ENCODE data around the gene SDC1. TPM values are rescaled to one million over a fixed set of nuclear protein-coding genes. Genes with fewer than 3 reads are reported as not detected.

The SDC1 gene
- total RNA-seq, 2 donors from 2014 or later, result 0.24 TPM; not detected in 1

DNA sequence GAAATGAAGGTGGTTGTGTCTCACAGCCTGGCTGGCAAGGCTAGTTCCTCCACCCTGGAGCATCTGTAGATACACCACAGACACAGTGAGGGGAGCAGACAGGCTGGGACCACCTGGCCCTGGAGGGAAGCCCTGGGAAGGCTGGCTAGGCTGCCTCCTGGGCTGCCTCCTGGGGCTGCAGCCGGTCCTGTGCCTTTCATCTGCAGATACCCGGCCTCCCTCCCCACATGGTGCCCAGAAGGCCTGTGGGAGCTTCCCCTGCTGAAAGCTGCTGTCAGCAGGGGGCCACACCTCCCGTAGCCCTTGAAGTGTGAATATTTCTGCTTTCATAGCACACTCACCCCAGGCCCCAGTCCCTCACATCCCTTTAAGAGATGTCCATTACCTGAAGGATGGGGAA lies 37.6 kb downstream of the SDC1 start:
- Histone ChIP-seq H3K4me1 (no peaks in the 10 kb centered on the region), H3K27ac (no peak overlapping the region), H3K27me3 (no peaks in the 10 kb centered on the region), H3K9me3 (no peaks in the 10 kb centered on the region), H3K36me3 (no peaks in the 10 kb centered on the region), H3K4me3 (no peak overlapping the region)
- DNase-seq (ENCODE audit: low spot score), result no peak
- TF ChIP-seq, protein P1, sequence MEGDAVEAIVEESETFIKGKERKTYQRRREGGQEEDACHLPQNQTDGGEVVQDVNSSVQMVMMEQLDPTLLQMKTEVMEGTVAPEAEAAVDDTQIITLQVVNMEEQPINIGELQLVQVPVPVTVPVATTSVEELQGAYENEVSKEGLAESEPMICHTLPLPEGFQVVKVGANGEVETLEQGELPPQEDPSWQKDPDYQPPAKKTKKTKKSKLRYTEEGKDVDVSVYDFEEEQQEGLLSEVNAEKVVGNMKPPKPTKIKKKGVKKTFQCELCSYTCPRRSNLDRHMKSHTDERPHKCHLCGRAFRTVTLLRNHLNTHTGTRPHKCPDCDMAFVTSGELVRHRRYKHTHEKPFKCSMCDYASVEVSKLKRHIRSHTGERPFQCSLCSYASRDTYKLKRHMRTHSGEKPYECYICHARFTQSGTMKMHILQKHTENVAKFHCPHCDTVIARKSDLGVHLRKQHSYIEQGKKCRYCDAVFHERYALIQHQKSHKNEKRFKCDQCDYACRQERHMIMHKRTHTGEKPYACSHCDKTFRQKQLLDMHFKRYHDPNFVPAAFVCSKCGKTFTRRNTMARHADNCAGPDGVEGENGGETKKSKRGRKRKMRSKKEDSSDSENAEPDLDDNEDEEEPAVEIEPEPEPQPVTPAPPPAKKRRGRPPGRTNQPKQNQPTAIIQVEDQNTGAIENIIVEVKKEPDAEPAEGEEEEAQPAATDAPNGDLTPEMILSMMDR (IDR thresholded peaks at IDR 0.05), result no peak

DNA sequence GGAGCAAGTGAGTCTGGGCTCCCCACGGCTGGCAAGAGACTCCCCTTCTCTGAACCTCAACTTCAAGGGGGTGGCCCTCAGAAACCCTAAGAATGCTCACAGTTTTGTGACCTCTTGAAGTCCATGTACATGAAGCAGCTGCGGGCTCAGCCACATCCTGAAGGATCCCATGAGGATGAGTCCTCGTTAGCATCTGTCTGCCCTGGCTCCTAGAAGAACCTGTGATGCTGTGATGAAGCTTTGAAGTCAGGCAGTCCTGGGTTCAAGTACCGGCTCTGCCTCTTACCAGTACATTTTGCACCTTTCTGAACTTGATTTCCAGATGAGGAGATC lies 38.1 kb downstream of the SDC1 start:
- H3K9me3 ChIP-seq, result no peaks in the 10 kb centered on the region
- H3K27me3 ChIP-seq, result no peaks in the 10 kb centered on the region
- H3K4me1 ChIP-seq, result no peaks in the 10 kb centered on the region
- no peak overlapping the region for H3K27ac ChIP-seq
- H3K4me3 ChIP-seq, result no peak overlapping the region
- no peaks in the 10 kb centered on the region for H3K36me3 ChIP-seq
- TF ChIP-seq, protein P1 (IDR thresholded peaks at IDR 0.05), result no peak
- no peak for DNase-seq (ENCODE audit: low spot score)

DNA sequence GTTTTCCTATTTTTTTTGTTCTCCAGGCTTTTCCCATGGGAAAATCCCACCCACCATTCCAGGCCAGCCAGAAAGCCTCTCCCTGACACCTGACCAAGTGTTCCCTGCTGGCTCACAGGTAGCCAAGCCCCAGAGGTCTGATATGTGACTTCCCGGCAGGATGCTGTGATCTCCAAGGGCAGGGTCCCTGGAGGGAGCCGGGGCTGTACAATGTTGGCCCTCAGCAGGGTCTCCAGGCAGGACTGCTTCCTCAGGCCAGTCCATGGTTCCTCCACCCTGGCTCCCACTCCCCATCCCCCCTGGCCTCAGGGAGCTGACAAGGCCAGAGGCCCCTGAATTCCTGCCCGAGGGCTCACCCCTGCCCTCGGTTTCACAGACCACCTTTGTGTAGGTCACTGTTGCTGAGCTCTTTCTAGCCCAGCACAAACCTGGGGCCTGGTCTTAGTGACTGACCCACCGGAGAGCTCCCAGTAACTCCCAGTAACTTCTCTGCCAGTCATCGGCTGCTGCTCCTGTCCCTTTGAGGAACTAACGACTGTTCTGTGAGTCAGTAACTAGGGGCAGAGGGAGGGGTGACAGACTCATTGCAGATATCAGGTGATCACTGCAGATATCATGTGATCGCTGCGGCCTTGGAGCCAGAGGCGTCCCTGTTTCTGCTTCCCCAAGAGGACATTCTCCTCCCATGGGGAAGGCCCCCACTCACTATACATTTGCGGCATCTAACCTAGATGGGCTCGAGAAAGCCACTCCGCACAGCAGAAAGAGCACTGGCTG lies 38.7 kb downstream of the SDC1 start:
- no peaks in the 10 kb centered on the region for H3K4me1 ChIP-seq
- TF ChIP-seq, protein P1 (IDR thresholded peaks at IDR 0.05), result no peak
- H3K27me3 ChIP-seq, result no peaks in the 10 kb centered on the region
- no peaks in the 10 kb centered on the region for H3K9me3 ChIP-seq
- no peak overlapping the region for H3K27ac ChIP-seq
- H3K36me3 ChIP-seq, result no peaks in the 10 kb centered on the region
- no peak overlapping the region for H3K4me3 ChIP-seq
- DNase-seq (ENCODE audit: low spot score), result peak; percentile 60

DNA sequence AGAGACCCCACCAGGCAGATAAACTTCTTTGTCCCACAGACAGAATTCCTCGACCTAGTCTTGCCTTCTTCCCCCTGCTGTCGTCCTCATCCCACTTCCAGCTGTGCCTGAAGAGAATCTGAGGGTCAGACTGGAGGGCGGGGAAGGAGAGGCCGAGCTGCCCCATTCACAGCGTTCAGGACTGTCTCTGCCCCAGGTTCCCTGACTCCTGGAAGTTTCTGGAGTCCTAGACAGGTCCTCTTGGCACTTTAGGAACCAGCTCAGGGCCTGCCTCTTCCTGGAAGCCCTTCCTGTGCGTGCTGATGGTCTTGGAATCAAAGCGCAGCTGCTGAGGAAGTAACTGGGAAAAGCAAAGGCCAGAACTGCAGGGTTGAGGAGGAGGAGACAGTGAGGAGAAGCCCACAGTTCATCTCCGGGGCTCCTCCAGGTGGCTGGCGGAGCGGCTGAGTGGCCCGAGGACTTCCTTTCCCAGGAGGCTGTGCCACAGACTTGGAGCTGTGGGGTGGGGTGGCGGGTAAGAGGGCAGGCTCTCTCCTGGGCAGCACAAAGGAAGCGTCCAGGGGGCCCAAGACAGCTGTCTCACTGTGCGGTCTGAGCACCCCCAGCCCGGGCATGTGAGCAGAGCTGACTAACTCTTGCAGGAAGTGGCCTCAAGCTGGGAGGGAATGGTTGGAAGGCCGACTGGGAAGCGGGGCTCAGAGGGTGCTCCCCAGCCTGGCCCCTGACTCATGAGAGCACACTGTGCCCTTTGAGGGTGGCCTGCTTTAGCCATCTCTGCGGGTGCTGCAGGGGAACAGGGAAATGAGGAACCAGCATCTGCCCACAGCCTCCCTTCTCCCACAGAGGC lies 39.5 kb downstream of the SDC1 start:
- no peaks in the 10 kb centered on the region for H3K4me1 ChIP-seq
- no peak for DNase-seq (ENCODE audit: low spot score)
- TF ChIP-seq, protein P1 (IDR thresholded peaks at IDR 0.05), result no peak
- no peaks in the 10 kb centered on the region for H3K9me3 ChIP-seq
- no peaks in the 10 kb centered on the region for H3K27me3 ChIP-seq
- H3K27ac ChIP-seq, result no peak overlapping the region
- H3K36me3 ChIP-seq, result no peaks in the 10 kb centered on the region
- H3K4me3 ChIP-seq, result no peak overlapping the region

DNA sequence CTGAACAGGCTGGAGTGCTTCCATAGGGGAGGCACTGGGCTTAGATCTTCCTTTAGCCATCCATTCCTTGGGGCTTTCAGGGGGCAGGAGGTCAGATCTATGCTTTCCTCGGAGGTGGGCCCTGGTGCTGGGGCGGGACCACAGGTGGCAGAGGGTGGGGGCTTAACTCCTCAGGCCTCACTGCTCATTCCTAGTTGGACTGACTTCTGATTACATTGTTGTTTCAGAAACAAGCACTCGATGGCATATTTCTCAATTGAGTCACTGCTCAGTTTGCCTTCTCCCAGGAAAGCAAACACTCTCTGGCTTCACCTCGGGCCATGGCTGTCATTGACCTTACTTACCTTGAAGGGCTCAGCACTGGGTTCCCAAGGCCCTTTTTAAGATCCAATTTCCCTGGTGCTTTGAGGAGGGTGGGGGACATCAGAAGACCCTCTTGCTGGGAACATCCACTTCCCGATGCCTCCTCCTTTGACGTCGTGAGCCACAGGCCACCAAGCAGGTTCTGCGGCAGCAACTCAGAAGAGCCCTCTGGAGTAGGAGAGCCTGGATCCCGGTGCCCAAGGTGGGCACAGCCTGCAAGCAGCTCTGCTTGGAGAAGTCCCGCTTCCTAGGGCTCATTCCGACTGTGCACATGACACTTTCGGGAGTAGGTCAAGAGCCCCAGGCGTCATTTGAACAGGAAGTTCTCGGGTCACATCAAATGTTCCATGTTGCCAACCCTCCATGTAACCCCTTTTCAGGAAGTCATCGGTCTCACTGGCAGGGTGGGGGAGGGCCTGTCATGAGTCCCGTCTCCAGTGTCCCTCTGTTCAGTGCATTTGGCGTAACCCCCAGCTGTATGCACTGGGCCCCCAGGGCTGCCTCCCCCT lies 40.6 kb downstream of the SDC1 start:
- Histone ChIP-seq H3K27ac (no peak overlapping the region), H3K27me3 (no peaks in the 10 kb centered on the region), H3K36me3 (no peaks in the 10 kb centered on the region), H3K4me1 (no peaks in the 10 kb centered on the region), H3K4me3 (no peak overlapping the region), H3K9me3 (no peaks in the 10 kb centered on the region)
- TF ChIP-seq, protein P1 (IDR thresholded peaks at IDR 0.05), result no peak
- no peak for DNase-seq (ENCODE audit: low spot score)

Data from right atrium auricular region (tissue), 2 donors.